ENCODE measurements around the gene MIA2. TPM values are rescaled to one million over a fixed set of nuclear protein-coding genes. Genes with fewer than 3 reads are reported as not detected.
"Not testable (repeated sequence)": the region's sequence is repeated elsewhere in the genome, so short reads cannot be mapped to it uniquely, and the experiment has no call there.

Gene MIA2
- total RNA-seq, 2 donors from 2014 or later: 28.7 to 45.4 TPM

DNA sequence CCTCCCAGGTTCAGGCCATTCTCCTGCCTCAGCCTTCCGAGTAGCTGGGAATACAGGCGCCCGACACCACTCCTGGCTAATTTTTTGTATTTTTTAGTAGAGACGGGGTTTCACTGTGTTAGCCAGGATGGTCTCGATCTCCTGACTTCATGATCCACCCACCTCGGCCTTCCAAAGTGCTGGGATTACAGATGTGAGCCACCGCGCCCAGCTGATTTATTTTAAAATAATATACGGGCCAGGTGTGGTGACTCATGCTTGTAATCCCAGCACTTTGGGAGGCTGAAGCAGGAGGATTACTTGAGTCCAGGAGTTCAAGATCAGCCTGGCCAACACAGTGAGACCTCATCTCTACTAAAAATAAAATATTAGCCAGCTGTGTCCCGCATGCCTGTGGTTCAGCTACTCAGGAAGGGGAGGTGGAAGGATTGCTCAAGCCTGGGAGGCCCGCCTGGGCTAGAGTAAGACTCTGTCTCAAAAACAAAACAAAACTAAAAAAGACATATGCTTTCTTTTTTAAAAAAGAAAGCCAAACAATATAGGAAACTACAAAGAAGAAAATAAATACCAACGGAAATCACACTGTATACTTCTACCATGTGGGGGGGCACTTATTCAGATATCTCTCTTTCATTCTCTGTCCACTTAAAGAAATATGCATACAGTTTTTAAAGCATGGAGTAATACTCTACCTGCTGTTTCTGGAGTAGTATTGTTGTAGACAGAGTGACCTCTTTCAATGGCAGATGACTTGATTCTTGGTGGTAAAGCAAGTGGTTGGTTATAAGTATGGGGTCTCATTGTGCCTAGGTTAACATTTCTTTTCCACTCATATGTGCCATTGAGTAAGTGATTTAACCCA is 930 bp upstream of the MIA2 start:
- Histone ChIP-seq H3K4me3 (no peak overlapping the region), H3K4me1 (replicated peaks) (no peaks in the 10 kb centered on the region), H3K27me3 (replicated peaks; ENCODE audit: insufficient read depth) (no peaks in the 10 kb centered on the region), H3K36me3 (no peaks in the 10 kb centered on the region), H3K9me3 (no peaks in the 10 kb centered on the region), H3K27ac (no peak overlapping the region)
- no peak for TF ChIP-seq POLR2A (IDR thresholded peaks at IDR 0.05)
- TF ChIP-seq, protein P1, sequence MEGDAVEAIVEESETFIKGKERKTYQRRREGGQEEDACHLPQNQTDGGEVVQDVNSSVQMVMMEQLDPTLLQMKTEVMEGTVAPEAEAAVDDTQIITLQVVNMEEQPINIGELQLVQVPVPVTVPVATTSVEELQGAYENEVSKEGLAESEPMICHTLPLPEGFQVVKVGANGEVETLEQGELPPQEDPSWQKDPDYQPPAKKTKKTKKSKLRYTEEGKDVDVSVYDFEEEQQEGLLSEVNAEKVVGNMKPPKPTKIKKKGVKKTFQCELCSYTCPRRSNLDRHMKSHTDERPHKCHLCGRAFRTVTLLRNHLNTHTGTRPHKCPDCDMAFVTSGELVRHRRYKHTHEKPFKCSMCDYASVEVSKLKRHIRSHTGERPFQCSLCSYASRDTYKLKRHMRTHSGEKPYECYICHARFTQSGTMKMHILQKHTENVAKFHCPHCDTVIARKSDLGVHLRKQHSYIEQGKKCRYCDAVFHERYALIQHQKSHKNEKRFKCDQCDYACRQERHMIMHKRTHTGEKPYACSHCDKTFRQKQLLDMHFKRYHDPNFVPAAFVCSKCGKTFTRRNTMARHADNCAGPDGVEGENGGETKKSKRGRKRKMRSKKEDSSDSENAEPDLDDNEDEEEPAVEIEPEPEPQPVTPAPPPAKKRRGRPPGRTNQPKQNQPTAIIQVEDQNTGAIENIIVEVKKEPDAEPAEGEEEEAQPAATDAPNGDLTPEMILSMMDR (IDR thresholded peaks at IDR 0.05): no peak
- TF ChIP-seq POLR2AphosphoS5 (IDR thresholded peaks at IDR 0.05): no peak
- 87% methylated on average over 12 of the region's 12 CpGs for WGBS
- intact Hi-C loops (cut with DNase I): no loop called here
- DNase-seq (ENCODE audit: low spot score): no peak

DNA sequence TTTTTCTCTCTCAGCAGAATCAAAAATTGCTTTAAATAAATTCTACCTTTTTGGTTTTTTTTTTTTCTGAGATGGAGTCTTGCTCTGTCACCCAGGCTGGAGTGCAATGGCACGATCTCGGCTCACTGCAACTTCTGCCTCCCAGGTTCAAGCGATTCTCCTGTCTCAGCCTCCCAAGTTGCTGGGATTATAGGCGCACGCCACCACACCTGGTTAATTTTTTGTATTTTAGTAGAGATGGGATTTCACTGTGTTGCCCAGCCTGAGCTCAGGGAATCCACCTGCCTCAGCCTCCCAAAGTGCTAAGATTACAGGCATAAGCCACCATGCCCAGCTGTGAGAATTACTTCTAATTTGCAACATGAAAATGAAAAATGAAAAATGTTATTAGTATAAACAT is 1.3 kb downstream of the MIA2 start:
- H3K4me3 ChIP-seq; DNase-seq (ENCODE audit: low spot score); H3K4me1 ChIP-seq (replicated peaks); H3K36me3 ChIP-seq; H3K27me3 ChIP-seq (replicated peaks; ENCODE audit: insufficient read depth); H3K9me3 ChIP-seq; intact Hi-C loops (cut with DNase I); H3K27ac ChIP-seq: not testable (repeated sequence)
- WGBS: 97% methylated on average over 5 of the region's 5 CpGs

DNA sequence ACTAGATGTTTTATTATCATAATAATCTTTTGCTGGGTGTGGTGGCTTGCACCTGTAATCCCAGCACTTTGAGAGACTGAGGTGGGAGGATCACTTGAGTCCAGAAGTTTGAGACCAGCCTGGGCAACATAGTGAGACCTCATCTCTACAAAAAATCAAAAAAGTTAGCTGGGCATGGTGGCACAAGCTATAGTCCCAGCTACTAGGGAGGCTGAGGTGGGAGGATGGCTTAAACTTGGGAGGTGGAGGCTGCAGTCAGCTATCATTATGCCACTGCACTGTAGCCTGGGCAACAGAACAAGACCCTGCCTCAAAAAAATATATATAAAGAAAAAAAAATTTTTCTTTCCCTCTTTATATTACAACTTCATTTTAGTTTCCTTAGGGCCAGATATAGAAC is 1.8 kb downstream of the MIA2 start:
- H3K4me1 ChIP-seq (replicated peaks); H3K27me3 ChIP-seq (replicated peaks; ENCODE audit: insufficient read depth); H3K9me3 ChIP-seq; DNase-seq (ENCODE audit: low spot score); H3K4me3 ChIP-seq; H3K27ac ChIP-seq; intact Hi-C loops (cut with DNase I); H3K36me3 ChIP-seq: not testable (repeated sequence)

DNA sequence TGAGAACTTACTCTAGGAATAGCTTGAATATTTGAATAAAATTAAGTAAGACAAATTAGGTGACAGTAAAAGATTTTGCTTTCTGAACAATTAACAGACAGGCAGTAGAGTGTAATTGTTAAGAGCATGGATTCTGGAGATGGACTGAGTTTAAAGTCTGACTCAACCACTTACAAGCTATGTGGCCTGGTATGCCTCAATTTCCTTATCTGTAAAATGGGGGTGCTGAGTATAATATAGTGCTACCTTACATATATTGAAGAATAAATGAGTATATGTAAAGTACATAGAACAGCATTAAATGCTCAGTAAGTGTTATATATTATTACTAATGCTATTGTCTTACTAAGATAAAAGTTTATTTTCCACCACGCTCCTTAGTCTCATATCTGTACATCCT is 7.1 kb downstream of the MIA2 start:
- no peak overlapping the region for H3K27ac ChIP-seq
- no peak for TF ChIP-seq POLR2AphosphoS5 (IDR thresholded peaks at IDR 0.05)
- TF ChIP-seq POLR2A (IDR thresholded peaks at IDR 0.05): no peak
- TF ChIP-seq, protein P1 (IDR thresholded peaks at IDR 0.05): no peak
- H3K36me3 ChIP-seq: no peaks in the 10 kb centered on the region
- 95% methylated on average over 1 of the region's 1 CpG for WGBS
- no peaks in the 10 kb centered on the region for H3K27me3 ChIP-seq (replicated peaks; ENCODE audit: insufficient read depth)
- H3K4me1 ChIP-seq (replicated peaks): no peaks in the 10 kb centered on the region
- DNase-seq (ENCODE audit: low spot score): no peak
- intact Hi-C loops (cut with DNase I): no loop called here
- no peaks in the 10 kb centered on the region for H3K9me3 ChIP-seq
- H3K4me3 ChIP-seq: no peak overlapping the region

DNA sequence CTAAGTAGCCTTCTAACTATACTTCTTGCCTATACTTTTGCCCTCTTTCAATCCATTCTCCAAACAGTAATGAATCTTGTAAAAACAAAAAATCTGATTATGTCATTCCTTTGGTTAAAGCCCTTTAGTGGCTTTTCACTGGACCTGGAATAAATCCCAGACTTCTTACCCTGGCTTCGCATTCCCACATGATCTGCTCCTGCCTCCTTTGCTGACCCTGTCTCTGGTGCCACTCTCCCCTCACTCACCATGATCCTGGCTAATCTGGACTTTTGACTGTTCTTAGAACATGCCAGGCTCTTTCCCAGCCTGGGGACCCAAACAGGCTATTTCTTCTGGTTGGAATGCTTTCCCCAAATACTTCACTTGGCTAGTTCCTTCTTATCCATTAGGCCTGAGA is 7.9 kb downstream of the MIA2 start:
- DNase-seq (ENCODE audit: low spot score): no peak
- Histone ChIP-seq H3K36me3 (no peaks in the 10 kb centered on the region), H3K4me3 (no peak overlapping the region), H3K27me3 (replicated peaks; ENCODE audit: insufficient read depth) (no peaks in the 10 kb centered on the region), H3K27ac (no peak overlapping the region), H3K9me3 (no peaks in the 10 kb centered on the region), H3K4me1 (replicated peaks) (no peaks in the 10 kb centered on the region)
- intact Hi-C loops (cut with DNase I): no loop called here
- 48% methylated on average over 1 of the region's 1 CpG for whole genome bisulfite sequencing
- TF ChIP-seq, protein P1 (IDR thresholded peaks at IDR 0.05): no peak
- TF ChIP-seq POLR2A (IDR thresholded peaks at IDR 0.05) (no peak), POLR2AphosphoS5 (IDR thresholded peaks at IDR 0.05) (no peak)

DNA sequence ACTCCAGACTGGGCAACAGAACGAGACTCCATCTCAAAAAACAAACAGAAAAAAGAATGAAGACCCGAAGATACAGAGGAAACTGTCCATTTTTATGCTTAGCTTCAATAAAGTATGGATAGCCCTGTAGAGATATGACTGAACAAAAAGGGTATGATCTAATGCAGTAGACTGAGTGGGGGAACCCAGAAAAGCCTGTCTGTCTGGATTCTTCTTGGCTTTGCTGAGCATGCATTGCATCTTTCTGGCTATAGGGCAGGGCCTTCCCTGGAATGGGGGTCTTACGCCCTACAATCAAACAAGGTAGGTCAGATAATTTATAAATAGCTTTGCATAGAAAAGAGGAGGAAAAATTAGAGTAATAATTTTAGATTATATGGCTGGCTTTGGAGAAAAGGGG is 10.1 kb downstream of the MIA2 start:
- H3K4me3 ChIP-seq: no peak overlapping the region
- no peak overlapping the region for H3K27ac ChIP-seq
- H3K4me1 ChIP-seq (replicated peaks): no peaks in the 10 kb centered on the region
- H3K27me3 ChIP-seq (replicated peaks; ENCODE audit: insufficient read depth): no peaks in the 10 kb centered on the region
- intact Hi-C loops (cut with DNase I): no loop called here
- no peaks in the 10 kb centered on the region for H3K36me3 ChIP-seq
- no peak for TF ChIP-seq POLR2AphosphoS5 (IDR thresholded peaks at IDR 0.05)
- no peak for TF ChIP-seq POLR2A (IDR thresholded peaks at IDR 0.05)
- TF ChIP-seq, protein P1 (IDR thresholded peaks at IDR 0.05): no peak
- H3K9me3 ChIP-seq: no peaks in the 10 kb centered on the region
- 83% methylated on average over 3 of the region's 3 CpGs for WGBS
- DNase-seq (ENCODE audit: low spot score): no peak

Measured in prostate gland (tissue), 2 donors.